Common myeloid progenitor, CD34-positive (primary cell): ENCODE measurements around the gene TMC3.
"Not testable (repeated sequence)": the region's sequence is repeated elsewhere in the genome, so short reads cannot be mapped to it uniquely, and the experiment has no call there.

Experiments
- CTCF ChIA-PET: fragments of 350-600 bp; sonication (Branson Sonifier 250); formaldehyde crosslinking; loops from one replicate; lab custom pipeline; 2021; ENCODE audit warnings: antibody characterized with exemption; lab: Charles Lee
- POLR2A ChIA-PET: fragments of 350-600 bp; sonication (Branson Sonifier 250); formaldehyde crosslinking; loops from one replicate; lab custom pipeline; 2021; ENCODE audit warnings: antibody characterized with exemption; lab: Charles Lee
- DNase-seq, 3 donors: peaks; one replicate each; pipeline versions ENCODE4 v3.0.0 to v3.0.0-alpha.2; 2013
- H3K27ac ChIP-seq, 2 experiments: 1 replicate in 1 of 2; 2 replicates in 1 of 2; pipeline ENCODE4 v1.7.0; 2013; ENCODE audit warnings: inconsistent platforms in 2 of 2, low read length in 2 of 2, mild to moderate bottlenecking in 2 of 2, low read depth in 1 of 2, moderate library complexity in 1 of 2; ENCODE audit not compliant: severe bottlenecking in 2 of 2, insufficient read depth in 1 of 2, poor library complexity in 1 of 2
- H3K27me3 ChIP-seq, 5 experiments: replicated peaks in 2 of 5; 1 replicate in 3 of 5; 2 replicates in 2 of 5; pipeline versions ENCODE4 v1.6.1 to v1.7.0; 2013; ENCODE audit warnings: low read length in 4 of 5, mild to moderate bottlenecking in 2 of 5, moderate library complexity in 2 of 5, inconsistent platforms in 1 of 5; ENCODE audit not compliant: insufficient read depth in 5 of 5, control insufficient read depth in 4 of 5
- H3K36me3 ChIP-seq, 4 experiments: 1 replicate in 2 of 4; 2 replicates in 2 of 4; pipeline versions ENCODE4 v1.6.1 to v1.7.0; 2013; ENCODE audit warnings: low read length in 3 of 4, control low read depth in 1 of 4, mild to moderate bottlenecking in 1 of 4; ENCODE audit not compliant: control insufficient read depth in 4 of 4, insufficient read depth in 4 of 4
- H3K4me1 ChIP-seq, 4 experiments: 1 replicate in 3 of 4; 2 replicates in 1 of 4; pipeline versions ENCODE4 v1.6.1 to v1.7.1; 2013; ENCODE audit warnings: low read length in 3 of 4, mild to moderate bottlenecking in 3 of 4, control low read depth in 1 of 4, inconsistent platforms in 1 of 4, moderate library complexity in 1 of 4; ENCODE audit not compliant: control insufficient read depth in 4 of 4, insufficient read depth in 4 of 4; ENCODE audit errors: control extremely low read depth in 1 of 4
- H3K4me3 ChIP-seq, 7 experiments: 1 replicate in 4 of 7; 2 replicates in 3 of 7; pipeline versions ENCODE4 v1.5.1 to v1.7.0; 2013; ENCODE audit warnings: mild to moderate bottlenecking in 7 of 7, low read length in 6 of 7, moderate library complexity in 6 of 7, inconsistent platforms in 2 of 7, low read depth in 2 of 7, control low read depth in 1 of 7; ENCODE audit not compliant: insufficient read depth in 4 of 7, control insufficient read depth in 1 of 7; ENCODE audit errors: extremely low read depth in 1 of 7
- H3K9me3 ChIP-seq, 5 experiments: 1 replicate in 4 of 5; 2 replicates in 1 of 5; pipeline versions ENCODE4 v1.6.1 to v1.7.1; 2013; ENCODE audit warnings: low read length in 4 of 5, mild to moderate bottlenecking in 2 of 5, inconsistent platforms in 1 of 5, low read depth in 1 of 5, moderate library complexity in 1 of 5; ENCODE audit not compliant: control insufficient read depth in 4 of 5, insufficient read depth in 2 of 5; ENCODE audit errors: control extremely low read depth in 1 of 5
- WGBS: methylation state at CpG from one replicate; pipeline ENCODE4 v1.1.5; 2013; ENCODE audit not compliant: insufficient coverage; 5-methylcytosine and 5-hydroxymethylcytosine counted together

Gene TMC3

DNA sequence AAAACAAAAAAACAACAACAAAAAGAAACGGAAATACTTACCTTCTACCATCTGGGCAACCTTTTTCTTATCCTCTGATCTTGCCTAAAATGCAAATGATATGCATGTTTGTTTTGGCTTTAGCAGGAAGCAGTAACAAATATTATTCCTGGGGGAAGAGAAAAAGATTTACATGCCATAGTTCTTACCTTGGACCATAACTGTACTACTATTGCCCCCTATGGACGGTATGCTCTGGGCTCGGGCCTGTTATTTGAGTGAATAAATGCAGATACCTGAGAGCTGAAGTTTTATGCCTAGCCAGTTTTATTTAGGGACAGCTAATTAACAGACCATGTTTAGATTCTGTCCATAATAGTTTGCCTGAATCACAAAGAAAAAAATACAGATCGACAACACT lies 37.4 kb downstream of the TMC3 start:
- DNase-seq: peak; percentile 28 to 34 (median 29)
- Histone ChIP-seq H3K4me1 (peaks cover 0 to 23% (median 5%) of the 10 kb centered on the region in 4 experiments), H3K27ac (no peak overlapping the region), H3K36me3 (no peaks in the 10 kb centered on the region), H3K9me3 (no peaks in the 10 kb centered on the region), H3K4me3 (no peak overlapping the region), H3K27me3 (no peaks in the 10 kb centered on the region)
- CTCF ChIA-PET: interaction anchor here (0.6 to 8.6 kb wide), 11 partner anchors 10 to 76 kb away, joined by 3 to 69 read pairs (median 5); partner anchors contain the start of gene TMC3
- POLR2A ChIA-PET: no interaction called here
- WGBS: no CpG with 5 or more reads among the region's 4 CpGs

- Histone ChIP-seq H3K27ac (no peak overlapping the region), H3K4me1 (peaks cover 0 to 28% (median 13%) of the 10 kb centered on the region in 4 experiments), H3K4me3 (no peak overlapping the region), H3K27me3 (no peaks in the 10 kb centered on the region), H3K36me3 (no peaks in the 10 kb centered on the region), H3K9me3 (no peaks in the 10 kb centered on the region)
- POLR2A ChIA-PET: interaction anchor here (0.6 kb wide), 1 partner anchor 12 kb away, joined by 3 read pairs; the partner anchor contains the start of gene STARD5
- CTCF ChIA-PET: interaction anchor here (1.1 to 8.6 kb wide), 12 partner anchors 9 to 69 kb away, joined by 3 to 69 read pairs (median 6); no protein-coding TSS in a partner anchor
- WGBS: 100% methylated on average over 2 of the region's 4 CpGs
- DNase-seq: no peak
These were observed 38.4 kb downstream of the TMC3 start for GRCh38 chr15:81335631-81336030.

DNA sequence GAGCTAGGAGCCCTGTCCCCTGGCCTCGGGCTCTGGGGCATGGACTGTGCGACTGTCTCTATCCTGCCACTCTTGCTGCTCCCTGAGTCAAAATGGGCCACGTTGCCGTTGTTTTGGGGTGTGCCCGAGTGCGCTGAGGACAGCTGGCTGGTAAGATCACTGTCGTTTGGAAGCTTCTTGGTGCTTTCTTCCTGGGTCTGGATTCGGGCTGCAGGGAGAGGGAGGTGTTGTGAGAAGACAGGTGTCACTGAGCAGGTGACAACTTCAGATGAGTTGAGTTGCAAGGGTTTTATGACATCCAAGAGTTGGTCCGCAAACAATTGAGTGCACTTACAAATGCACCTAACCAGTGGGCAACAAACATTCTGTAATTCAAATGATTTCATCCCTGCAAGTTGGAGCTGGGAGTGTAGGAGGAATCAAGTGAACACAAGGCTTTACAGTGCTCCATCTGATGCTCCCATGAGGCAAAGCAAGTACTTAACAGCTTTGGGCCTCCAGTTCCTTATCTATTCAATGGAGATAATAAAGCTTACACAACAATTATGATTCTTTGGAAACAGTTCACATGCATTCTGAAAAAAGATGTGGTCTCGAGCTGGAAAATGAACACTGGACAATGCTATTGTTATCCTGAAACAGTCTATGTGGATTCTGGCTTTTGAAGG lies 39.1 kb downstream of the TMC3 start:
- Histone ChIP-seq H3K4me1 (peaks cover 0 to 28% (median 13%) of the 10 kb centered on the region in 4 experiments), H3K9me3 (no peaks in the 10 kb centered on the region), H3K4me3 (no peak overlapping the region), H3K27me3 (no peaks in the 10 kb centered on the region), H3K27ac (no peak overlapping the region), H3K36me3 (no peaks in the 10 kb centered on the region)
- WGBS: 98% methylated on average over 7 of the region's 10 CpGs
- ChIA-PET POLR2A (interaction anchor here (0.6 kb wide), 1 partner anchor 11 kb away, joined by 3 read pairs; the partner anchor contains the start of gene STARD5), CTCF (interaction anchor here (1.1 to 8.6 kb wide), 11 partner anchors 8 to 67 kb away, joined by 3 to 69 read pairs (median 6); no protein-coding TSS in a partner anchor)
- DNase-seq: no peak

GRCh38 chr15:81333363-81333762 lies 40.6 kb downstream of the TMC3 start:
- ChIA-PET POLR2A (interaction anchor here (0.5 kb wide), 1 partner anchor 18 kb away, joined by 3 read pairs; no protein-coding TSS in a partner anchor), CTCF (interaction anchor here (0.9 to 8.6 kb wide), 6 partner anchors 9 to 58 kb away, joined by 3 to 69 read pairs (median 4); partner anchors contain the start of gene STARD5)
- H3K4me1 ChIP-seq: peaks cover 0 to 18% (median 11%) of the 10 kb centered on the region in 4 experiments
- WGBS: 88% methylated on average over 3 of the region's 3 CpGs
- no peak overlapping the region for H3K4me3 ChIP-seq
- no peaks in the 10 kb centered on the region for H3K36me3 ChIP-seq
- no peaks in the 10 kb centered on the region for H3K9me3 ChIP-seq
- no peak for DNase-seq
- H3K27ac ChIP-seq: no peak overlapping the region
- no peaks in the 10 kb centered on the region for H3K27me3 ChIP-seq

DNA sequence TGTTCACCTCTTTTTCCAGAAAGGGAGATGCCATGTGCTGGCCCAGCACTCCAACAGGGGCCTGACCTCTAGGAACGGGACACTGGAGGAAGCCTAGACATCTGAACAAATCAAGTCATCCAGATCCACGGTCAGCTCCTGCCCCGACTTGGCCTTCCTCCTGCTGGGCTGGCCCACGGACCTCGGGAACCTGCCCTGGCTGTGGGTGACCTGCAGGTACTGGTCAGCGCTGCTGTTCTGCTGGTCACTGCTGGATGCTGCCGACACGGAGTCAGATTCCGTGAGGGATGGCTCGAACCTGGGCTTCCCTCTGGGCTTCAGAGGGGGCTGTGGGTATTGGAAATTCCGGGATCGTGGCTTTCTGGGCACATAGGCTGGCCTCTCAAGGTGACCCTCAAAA lies 41.7 kb downstream of the TMC3 start:
- Histone ChIP-seq H3K27ac (no peak overlapping the region), H3K4me1 (peaks cover 0 to 11% (median 9%) of the 10 kb centered on the region in 4 experiments), H3K27me3 (no peaks in the 10 kb centered on the region), H3K36me3 (no peaks in the 10 kb centered on the region), H3K4me3 (no peak overlapping the region), H3K9me3 (no peaks in the 10 kb centered on the region)
- POLR2A ChIA-PET: no interaction called here
- WGBS: 97% methylated on average over 7 of the region's 12 CpGs
- no peak for DNase-seq
- CTCF ChIA-PET: interaction anchor here (0.9 to 8.6 kb wide), 7 partner anchors 13 to 62 kb away, joined by 3 to 69 read pairs (median 4); no protein-coding TSS in a partner anchor

GRCh38 chr15:81331600-81331999 lies 42.4 kb downstream of the TMC3 start:
- no peaks in the 10 kb centered on the region for H3K27me3 ChIP-seq
- no peak for DNase-seq
- no peak overlapping the region for H3K27ac ChIP-seq
- 98% methylated on average over 14 of the region's 15 CpGs for WGBS
- POLR2A ChIA-PET: no interaction called here
- CTCF ChIA-PET: interaction anchor here (1.2 to 8.6 kb wide), 5 partner anchors 33 to 63 kb away, joined by 3 to 69 read pairs (median 4); no protein-coding TSS in a partner anchor
- no peaks in the 10 kb centered on the region for H3K9me3 ChIP-seq
- H3K36me3 ChIP-seq: no peaks in the 10 kb centered on the region
- peaks cover 2 to 11% (median 8%) of the 10 kb centered on the region in 4 experiments for H3K4me1 ChIP-seq
- H3K4me3 ChIP-seq: peak overlapping the region in 1 of 7 experiments; percentile 63

DNA sequence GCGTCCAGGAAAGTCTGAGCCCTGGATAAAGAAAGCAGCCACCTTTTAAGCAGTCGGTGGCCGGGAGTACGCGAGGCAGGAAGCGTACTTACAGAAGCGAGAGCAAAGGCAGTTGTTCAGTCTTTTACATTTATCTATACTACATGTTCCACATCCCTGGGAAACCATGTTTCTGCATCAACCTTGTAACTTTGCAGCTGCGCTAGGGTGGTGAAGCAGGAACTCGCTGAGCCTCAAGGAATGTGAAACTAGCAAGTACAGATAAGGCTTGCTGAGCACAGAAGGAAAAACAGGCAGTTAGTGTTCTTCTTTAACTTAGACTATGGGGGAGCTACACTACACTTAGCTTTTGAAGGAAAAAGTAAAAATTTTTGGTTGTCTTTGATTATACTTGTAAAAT lies 42.9 kb downstream of the TMC3 start:
- CTCF ChIA-PET: interaction anchor here (1.3 kb wide), 1 partner anchor 33 kb away, joined by 3 read pairs; no protein-coding TSS in a partner anchor
- 18% methylated on average over 8 of the region's 9 CpGs for WGBS
- DNase-seq: peak; percentile 8 to 50 (median 34)

More for the DNA sequence above, 42.9 kb downstream of the TMC3 start:
- H3K4me1 ChIP-seq: peaks cover 4 to 11% (median 8%) of the 10 kb centered on the region in 4 experiments
- H3K9me3 ChIP-seq, POLR2A ChIA-PET, H3K27me3 ChIP-seq, H3K36me3 ChIP-seq, H3K27ac ChIP-seq: not testable (repeated sequence)
- peak overlapping the region in 1 of 7 experiments; percentile 63 for H3K4me3 ChIP-seq
